Cerebellar nuclear complex (tissue), 1 donor: Measurements from ENCODE around the gene AIM2.
"Not testable (repeated sequence)": the region's sequence is repeated elsewhere in the genome, so short reads cannot be mapped to it uniquely, and the experiment has no call there.

Experiments used
- DNase-seq, 2 experiments: peaks; one replicate each; lab custom pipeline; 2025; lab: John Stamatoyannopoulos, UW

The AIM2 gene

GRCh38 chr1:159076438-159077119 is at the start of gene AIM2:
TSS of gene AIM2 (minus strand) at chr1:159076766. CDS start at chr1:159073499, 3,267 bp downstream.
- DNase-seq = no peak

GRCh38 chr1:159123587-159123986 is 47.0 kb upstream of the AIM2 start:
- DNase-seq = no peak

GRCh38 chr1:159122005-159122621 is 45.5 kb upstream of the AIM2 start:
- DNase-seq = no peak

GRCh38 chr1:159121526-159121925 is 45.0 kb upstream of the AIM2 start:
- DNase-seq = no peak

- DNase-seq = no peak
Measured at GRCh38 chr1:159120317-159120716, 43.8 kb upstream of the AIM2 start.

GRCh38 chr1:159113596-159114433 is 37.2 kb upstream of the AIM2 start:
- DNase-seq = no peak

- DNase-seq = not testable (repeated sequence)
Measured at GRCh38 chr1:159103021-159103420, 26.5 kb upstream of the AIM2 start.

GRCh38 chr1:159100589-159100988 is 24.0 kb upstream of the AIM2 start:
- DNase-seq = no peak

- no peak for DNase-seq
Measured at GRCh38 chr1:159098596-159098995, 22.0 kb upstream of the AIM2 start.

GRCh38 chr1:159092036-159092760 is 15.6 kb upstream of the AIM2 start:
- no peak for DNase-seq

GRCh38 chr1:159091607-159092031 is 15.1 kb upstream of the AIM2 start:
- DNase-seq = no peak

- DNase-seq = no peak
Measured at GRCh38 chr1:159091180-159091560, 14.6 kb upstream of the AIM2 start.

GRCh38 chr1:159090286-159091179 is 14.0 kb upstream of the AIM2 start:
- DNase-seq = no peak

- no peak for DNase-seq
Measured at GRCh38 chr1:159089184-159089791, 12.7 kb upstream of the AIM2 start.

GRCh38 chr1:159088546-159089183 is 12.1 kb upstream of the AIM2 start:
- no peak for DNase-seq

- DNase-seq = no peak
Measured at GRCh38 chr1:159088050-159088449, 11.5 kb upstream of the AIM2 start.

- DNase-seq = no peak
Measured at GRCh38 chr1:159084867-159085266, 8.3 kb upstream of the AIM2 start.

- no peak for DNase-seq
Measured at GRCh38 chr1:159084152-159084551, 7.6 kb upstream of the AIM2 start.

- no peak for DNase-seq
Measured at GRCh38 chr1:159083013-159083412, 6.4 kb upstream of the AIM2 start.

- DNase-seq = no peak
Measured at GRCh38 chr1:159081626-159082025, 5.1 kb upstream of the AIM2 start.
